Osteoblast (primary cell): ENCODE results near the gene CLSTN2. TPM values are rescaled to one million over a fixed set of nuclear protein-coding genes. Genes with fewer than 3 reads are reported as not detected.

Experiments
- DNase-seq: peaks from one replicate; pipeline ENCODE4 v3.0.0; 2011; ENCODE audit warnings: low spot score, mixed read lengths; ENCODE audit not compliant: insufficient read length; ENCODE audit errors: missing footprints
- H2AFZ ChIP-seq: 2 replicates; pipeline ENCODE4 v1.6.0; 2011; ENCODE audit warnings: mild to moderate bottlenecking, low read length
- H3K27ac ChIP-seq: 2 replicates; pipeline ENCODE4 v1.5.1; 2011; ENCODE audit warnings: mild to moderate bottlenecking, low read depth, low read length, moderate library complexity
- H3K27me3 ChIP-seq: 2 replicates; pipeline ENCODE4 v1.6.0; 2012; ENCODE audit warnings: mild to moderate bottlenecking, control low read depth, inconsistent platforms, low read length, moderate library complexity; ENCODE audit not compliant: insufficient read depth
- H3K36me3 ChIP-seq: 2 replicates; pipeline ENCODE4 v1.5.1; 2011; ENCODE audit warnings: mild to moderate bottlenecking, low read length, control low read depth, moderate library complexity; ENCODE audit not compliant: insufficient read depth
- H3K4me1 ChIP-seq: 2 replicates; pipeline ENCODE4 v1.5.1; 2011; ENCODE audit warnings: mild to moderate bottlenecking, low read length, control low read depth, moderate library complexity; ENCODE audit not compliant: insufficient read depth
- H3K4me2 ChIP-seq: 2 replicates; pipeline ENCODE4 v1.6.0; 2011; ENCODE audit warnings: mild to moderate bottlenecking, low read length; ENCODE audit not compliant: insufficient read depth
- H3K4me3 ChIP-seq: fragments of 200-600 bp; sonication (generic); 3 replicates; pipeline ENCODE4 v1.5.1; 2012; ENCODE audit warnings: mild to moderate bottlenecking, low read length, inconsistent platforms; ENCODE audit not compliant: insufficient read depth
- H3K79me2 ChIP-seq: 2 replicates; pipeline ENCODE4 v1.6.0; 2012; ENCODE audit warnings: mild to moderate bottlenecking, low read length, control low read depth, inconsistent platforms; ENCODE audit not compliant: insufficient read depth
- H3K9me3 ChIP-seq: 2 replicates; pipeline ENCODE4 v1.5.1; 2011; ENCODE audit warnings: low read depth, low read length, control low read depth
- H4K20me1 ChIP-seq: 2 replicates; pipeline ENCODE4 v1.6.0; 2012; ENCODE audit warnings: mild to moderate bottlenecking, low read length, control low read depth; ENCODE audit not compliant: insufficient read depth
- total RNA-seq: library from RNA; depleted of rRNA; stranded (reverse); fragments of >200 nt; gene quantifications from 2 replicates; pipeline ENCODE4 v1.2.3, GENCODE V29; 2012
- TF ChIP-seq, protein P1 (sequence below): IDR thresholded peaks from 2 replicates; pipeline ENCODE4 v1.5.1; 2011; ENCODE audit warnings: mild to moderate bottlenecking, low read depth, low read length, moderate library complexity; ENCODE audit errors: extremely low read depth

The CLSTN2 gene
- total RNA-seq, 1 donor, result under 0.01 TPM

DNA sequence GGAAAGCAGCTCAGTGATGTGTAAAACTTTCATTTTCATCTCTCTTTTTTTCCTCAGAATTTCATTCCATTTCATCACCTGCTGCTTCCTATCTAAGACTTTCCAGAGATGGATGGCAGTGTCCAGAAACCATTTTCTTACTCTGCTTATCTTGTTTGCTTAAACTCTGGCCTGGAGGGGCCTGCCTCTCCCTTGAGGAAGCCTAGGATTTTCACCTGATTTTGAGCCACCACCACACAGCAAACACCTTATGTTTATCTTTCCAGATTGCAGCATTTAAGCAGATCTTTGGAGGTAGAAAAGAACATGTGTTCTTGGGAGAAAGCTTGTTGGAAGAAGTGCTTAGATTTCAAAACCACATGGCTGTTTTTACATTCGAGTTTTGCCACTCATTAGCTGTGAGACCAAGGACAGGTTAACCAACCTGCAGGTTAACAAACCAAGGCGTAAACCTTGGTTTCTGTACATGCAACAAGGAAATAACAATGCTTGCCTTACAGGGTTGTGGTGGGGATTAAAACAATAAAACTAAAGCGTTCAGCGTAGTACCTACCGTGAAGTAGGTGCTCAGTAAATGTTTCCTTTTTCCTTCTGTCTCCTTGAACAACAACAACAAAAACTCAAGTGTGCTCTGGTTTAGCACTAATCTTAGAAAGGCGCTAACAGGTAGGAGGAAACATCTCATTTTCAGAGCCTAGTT, 120.3 kb downstream of the CLSTN2 start:
- no peak for DNase-seq
- Histone ChIP-seq H4K20me1 (no peaks in the 10 kb centered on the region), H3K79me2 (no peaks in the 10 kb centered on the region), H3K4me2 (no peak overlapping the region), H3K36me3 (no peaks in the 10 kb centered on the region), H3K27me3 (no peaks in the 10 kb centered on the region), H3K4me3 (no peak overlapping the region), H3K4me1 (no peaks in the 10 kb centered on the region), H3K27ac (no peak overlapping the region), H2AFZ (no peak overlapping the region), H3K9me3 (no peaks in the 10 kb centered on the region)
- TF ChIP-seq, protein P1, sequence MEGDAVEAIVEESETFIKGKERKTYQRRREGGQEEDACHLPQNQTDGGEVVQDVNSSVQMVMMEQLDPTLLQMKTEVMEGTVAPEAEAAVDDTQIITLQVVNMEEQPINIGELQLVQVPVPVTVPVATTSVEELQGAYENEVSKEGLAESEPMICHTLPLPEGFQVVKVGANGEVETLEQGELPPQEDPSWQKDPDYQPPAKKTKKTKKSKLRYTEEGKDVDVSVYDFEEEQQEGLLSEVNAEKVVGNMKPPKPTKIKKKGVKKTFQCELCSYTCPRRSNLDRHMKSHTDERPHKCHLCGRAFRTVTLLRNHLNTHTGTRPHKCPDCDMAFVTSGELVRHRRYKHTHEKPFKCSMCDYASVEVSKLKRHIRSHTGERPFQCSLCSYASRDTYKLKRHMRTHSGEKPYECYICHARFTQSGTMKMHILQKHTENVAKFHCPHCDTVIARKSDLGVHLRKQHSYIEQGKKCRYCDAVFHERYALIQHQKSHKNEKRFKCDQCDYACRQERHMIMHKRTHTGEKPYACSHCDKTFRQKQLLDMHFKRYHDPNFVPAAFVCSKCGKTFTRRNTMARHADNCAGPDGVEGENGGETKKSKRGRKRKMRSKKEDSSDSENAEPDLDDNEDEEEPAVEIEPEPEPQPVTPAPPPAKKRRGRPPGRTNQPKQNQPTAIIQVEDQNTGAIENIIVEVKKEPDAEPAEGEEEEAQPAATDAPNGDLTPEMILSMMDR, result no peak

DNA sequence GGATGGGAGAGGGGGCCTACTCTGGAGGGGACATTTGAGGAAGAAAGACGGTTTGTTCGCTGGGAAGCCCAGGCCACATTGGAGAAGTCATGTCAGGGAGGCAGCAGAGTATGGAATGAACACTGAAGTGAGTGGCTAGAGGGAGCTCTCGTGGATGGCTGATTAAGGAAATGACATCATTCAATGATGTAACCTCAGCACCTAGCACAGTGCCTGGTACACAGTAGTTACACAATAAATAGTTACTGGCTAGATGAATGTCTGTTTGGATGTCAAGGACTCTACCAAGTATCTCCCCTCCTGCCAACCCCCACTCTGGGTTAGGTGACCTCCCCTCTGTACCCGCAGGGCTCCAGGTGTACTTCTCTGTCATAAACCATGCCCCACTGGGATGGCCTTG, 121.1 kb downstream of the CLSTN2 start:
- Histone ChIP-seq H3K27ac (no peak overlapping the region), H3K36me3 (no peaks in the 10 kb centered on the region), H2AFZ (no peak overlapping the region), H3K4me1 (no peaks in the 10 kb centered on the region), H3K27me3 (no peaks in the 10 kb centered on the region), H3K9me3 (no peaks in the 10 kb centered on the region), H4K20me1 (no peaks in the 10 kb centered on the region), H3K4me3 (no peak overlapping the region), H3K79me2 (no peaks in the 10 kb centered on the region), H3K4me2 (no peak overlapping the region)
- DNase-seq, result no peak
- TF ChIP-seq, protein P1, result no peak

DNA sequence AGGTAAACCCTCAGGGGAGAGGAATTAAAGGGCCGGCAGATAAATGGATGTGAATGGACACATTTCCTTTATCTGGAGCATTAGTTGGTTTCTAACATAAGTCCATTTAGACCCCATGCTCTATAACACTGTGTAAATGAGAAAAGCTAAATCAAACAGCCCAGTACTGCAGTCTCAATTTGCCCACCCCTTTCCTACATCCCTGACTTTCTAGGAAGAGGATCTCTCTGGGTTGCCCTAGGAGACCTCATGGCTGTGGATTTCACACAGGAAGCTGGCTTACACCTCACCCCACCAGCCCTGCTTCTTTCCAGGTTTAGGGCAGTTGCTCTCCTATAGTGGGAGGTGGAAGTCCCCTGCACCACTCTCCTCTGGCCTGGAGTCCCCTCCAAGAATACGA, 126.2 kb downstream of the CLSTN2 start:
- H4K20me1 ChIP-seq, result no peaks in the 10 kb centered on the region
- no peaks in the 10 kb centered on the region for H3K4me1 ChIP-seq
- H3K36me3 ChIP-seq, result no peaks in the 10 kb centered on the region
- H3K4me2 ChIP-seq, result no peak overlapping the region
- TF ChIP-seq, protein P1, result no peak
- H3K79me2 ChIP-seq, result no peaks in the 10 kb centered on the region
- no peaks in the 10 kb centered on the region for H3K9me3 ChIP-seq
- DNase-seq, result no peak
- H2AFZ ChIP-seq, result no peak overlapping the region
- H3K4me3 ChIP-seq, result no peak overlapping the region
- no peak overlapping the region for H3K27ac ChIP-seq
- no peaks in the 10 kb centered on the region for H3K27me3 ChIP-seq

DNA sequence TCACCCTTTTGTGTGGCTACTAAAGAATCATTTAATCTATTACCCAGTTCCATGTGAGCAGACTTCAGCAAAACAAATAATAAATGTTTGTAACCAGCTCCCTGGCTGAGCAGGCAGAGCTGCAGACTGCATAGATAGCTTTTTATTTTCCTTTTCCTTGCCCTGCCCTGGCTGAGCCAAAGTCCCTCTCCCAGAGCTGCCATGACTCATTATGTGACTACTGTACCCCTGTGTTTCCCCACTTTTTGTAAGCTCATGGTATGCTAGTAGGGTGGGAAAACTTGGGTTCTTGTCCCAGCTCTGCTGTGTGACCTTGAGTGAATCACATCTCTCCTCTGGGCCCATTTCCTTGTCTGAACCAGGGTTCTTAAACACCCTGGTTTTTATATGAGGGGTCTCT, 127.5 kb downstream of the CLSTN2 start:
- no peak overlapping the region for H2AFZ ChIP-seq

More for the DNA sequence above, 127.5 kb downstream of the CLSTN2 start:
- Histone ChIP-seq H3K27me3 (no peaks in the 10 kb centered on the region), H3K36me3 (no peaks in the 10 kb centered on the region), H3K9me3 (no peaks in the 10 kb centered on the region), H4K20me1 (no peaks in the 10 kb centered on the region), H3K4me3 (no peak overlapping the region), H3K27ac (no peak overlapping the region), H3K79me2 (no peaks in the 10 kb centered on the region), H3K4me1 (no peaks in the 10 kb centered on the region), H3K4me2 (no peak overlapping the region)
- DNase-seq, result no peak
- TF ChIP-seq, protein P1, result no peak
